Trophoblast cell (in vitro differentiated cells and primary cell): ENCODE results near the gene HS3ST3A1.
A peak's percentile ranks its signal among the peaks of the same experiment; 100 is the strongest.

Experiments used
- DNase-seq, 2 donors: peaks; one replicate each; pipeline ENCODE4 v3.0.0-alpha.2; 2016
- H2AFZ ChIP-seq: 2 replicates; pipeline ENCODE4 v1.6.1; 2013; ENCODE audit warnings: low read length, moderate library complexity, mild to moderate bottlenecking; ENCODE audit not compliant: insufficient read depth, poor library complexity
- H2AK5ac ChIP-seq: 2 replicates; pipeline ENCODE4 v1.6.1; 2013; ENCODE audit warnings: mild to moderate bottlenecking, low read length
- H2BK120ac ChIP-seq: 2 replicates; pipeline ENCODE4 v1.6.1; 2013; ENCODE audit warnings: low read length, mild to moderate bottlenecking, moderate library complexity; ENCODE audit not compliant: insufficient read depth, poor library complexity
- H2BK12ac ChIP-seq: 2 replicates; pipeline ENCODE4 v1.6.1; 2013; ENCODE audit warnings: mild to moderate bottlenecking, low read length, moderate library complexity
- H2BK5ac ChIP-seq: 2 replicates; pipeline ENCODE4 v1.6.1; 2013; ENCODE audit warnings: low read length, low read depth, moderate library complexity, mild to moderate bottlenecking; ENCODE audit not compliant: poor library complexity
- H3K14ac ChIP-seq: 2 replicates; pipeline ENCODE4 v1.6.1; 2013; ENCODE audit warnings: mild to moderate bottlenecking, low read length
- H3K18ac ChIP-seq: 2 replicates; pipeline ENCODE4 v1.6.1; 2013; ENCODE audit warnings: mild to moderate bottlenecking, low read length
- H3K23ac ChIP-seq: 2 replicates; pipeline ENCODE4 v1.6.1; 2013; ENCODE audit warnings: low read length
- H3K27ac ChIP-seq: 2 replicates; pipeline ENCODE4 v1.5.1; 2013; ENCODE audit warnings: low read depth, mild to moderate bottlenecking, inconsistent platforms, low read length, moderate library complexity
- H3K27me3 ChIP-seq: 2 replicates; pipeline ENCODE4 v1.6.1; 2013; ENCODE audit warnings: inconsistent platforms, mild to moderate bottlenecking, low read length, moderate library complexity; ENCODE audit not compliant: insufficient read depth
- H3K36me3 ChIP-seq, 2 experiments: 1 replicate in 1 of 2; 2 replicates in 1 of 2; pipeline ENCODE4 v1.6.1; 2013; ENCODE audit warnings: low read length in 2 of 2, mild to moderate bottlenecking in 2 of 2, moderate library complexity in 1 of 2; ENCODE audit not compliant: insufficient read depth in 2 of 2, control insufficient read depth in 1 of 2
- H3K4ac ChIP-seq: 2 replicates; pipeline ENCODE4 v1.6.1; 2013; ENCODE audit warnings: low read depth, mild to moderate bottlenecking, low read length, moderate library complexity
- H3K4me1 ChIP-seq, 2 experiments: 1 replicate in 1 of 2; 2 replicates in 1 of 2; pipeline ENCODE4 v1.6.1; 2013; ENCODE audit warnings: low read length in 2 of 2, mild to moderate bottlenecking in 2 of 2, moderate library complexity in 1 of 2; ENCODE audit not compliant: insufficient read depth in 2 of 2, control insufficient read depth in 1 of 2
- H3K4me2 ChIP-seq: 2 replicates; pipeline ENCODE4 v1.6.1; 2013; ENCODE audit warnings: inconsistent platforms, mild to moderate bottlenecking, low read length, moderate library complexity
- H3K4me3 ChIP-seq: 2 replicates; pipeline ENCODE4 v1.5.1; 2013; ENCODE audit warnings: mild to moderate bottlenecking, low read depth, low read length, inconsistent platforms
- H3K79me1 ChIP-seq: one replicate; pipeline ENCODE4 v1.6.1; 2013; ENCODE audit warnings: low read length
- H3K79me2 ChIP-seq: 2 replicates; pipeline ENCODE4 v1.6.1; 2013; ENCODE audit warnings: low read length, mild to moderate bottlenecking; ENCODE audit not compliant: control insufficient read depth, insufficient read depth, poor library complexity
- H3K9ac ChIP-seq: 2 replicates; pipeline ENCODE4 v1.6.1; 2013; ENCODE audit warnings: mild to moderate bottlenecking, low read length
- H3K9me3 ChIP-seq: 2 replicates; pipeline ENCODE4 v1.6.1; 2013; ENCODE audit warnings: low read depth, mild to moderate bottlenecking, control low read depth, inconsistent platforms, low read length; ENCODE audit not compliant: insufficient read depth
- H4K12ac ChIP-seq: 2 replicates; pipeline ENCODE4 v1.6.1; 2013; ENCODE audit warnings: low read depth, mild to moderate bottlenecking, low read length, moderate library complexity
- H4K8ac ChIP-seq: 2 replicates; pipeline ENCODE4 v1.6.1; 2013; ENCODE audit warnings: low read depth, mild to moderate bottlenecking, low read length, moderate library complexity
- H4K91ac ChIP-seq: one replicate; pipeline ENCODE4 v1.6.1; 2013; ENCODE audit warnings: low read depth, mild to moderate bottlenecking, low read length, moderate library complexity
- WGBS: extraction: QIAGEN DNeasy Blood & Tissue Kit; methylation state at CpG from one replicate; pipeline ENCODE4 v1.1.7; 2013; ENCODE audit warnings: missing lambda C conversion rate; ENCODE audit not compliant: insufficient read length, insufficient coverage; ENCODE audit errors: extremely low coverage; 5-methylcytosine and 5-hydroxymethylcytosine counted together

The HS3ST3A1 gene

DNA sequence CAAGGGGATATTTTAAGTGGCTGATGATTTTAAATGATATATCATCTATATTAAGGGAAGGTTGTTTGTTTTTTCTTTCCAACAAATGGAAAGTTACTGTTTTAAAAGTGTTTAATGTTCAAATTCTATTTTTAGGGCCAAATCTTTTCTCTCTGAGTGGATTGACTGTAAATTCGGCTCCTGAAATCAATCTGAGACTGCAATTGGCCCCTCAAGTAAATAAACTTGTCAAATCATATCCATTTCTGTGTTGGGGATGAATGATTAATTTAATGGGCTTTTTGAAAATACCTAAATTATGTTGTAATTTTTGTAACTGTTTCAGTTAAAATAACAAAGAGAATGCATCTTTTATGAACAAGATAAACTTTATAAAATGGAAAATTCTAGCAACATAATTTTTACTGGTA, 2.6 kb downstream of the HS3ST3A1 start:
- H3K4me2 ChIP-seq = no peak overlapping the region
- H3K27me3 ChIP-seq = peaks cover 9% of the 10 kb centered on the region
- no peak overlapping the region for H3K18ac ChIP-seq
- DNase-seq = no peak
- no peak overlapping the region for H2AFZ ChIP-seq
- H3K23ac ChIP-seq = no peak overlapping the region
- peaks cover 8% of the 10 kb centered on the region for H3K79me1 ChIP-seq
- H3K79me2 ChIP-seq = peaks cover 2% of the 10 kb centered on the region
- H3K14ac ChIP-seq = no peak overlapping the region
- no peak overlapping the region for H2BK120ac ChIP-seq
- H3K4ac ChIP-seq = no peak overlapping the region
- no CpG with 5 or more reads among the region's 1 CpG for WGBS
- no peak overlapping the region for H4K12ac ChIP-seq
- H3K4me3 ChIP-seq = no peak overlapping the region
- H3K4me1 ChIP-seq = peaks cover 4 to 14% of the 10 kb centered on the region in 2 experiments
- no peaks in the 10 kb centered on the region for H3K36me3 ChIP-seq
- H2BK5ac ChIP-seq = no peak overlapping the region
- H4K91ac ChIP-seq = no peak overlapping the region
- H4K8ac ChIP-seq = no peak overlapping the region
- H3K9me3 ChIP-seq = peaks cover 3% of the 10 kb centered on the region
- H3K27ac ChIP-seq = no peak overlapping the region
- no peak overlapping the region for H3K9ac ChIP-seq
- H2BK12ac ChIP-seq = no peak overlapping the region
- no peak overlapping the region for H2AK5ac ChIP-seq

DNA sequence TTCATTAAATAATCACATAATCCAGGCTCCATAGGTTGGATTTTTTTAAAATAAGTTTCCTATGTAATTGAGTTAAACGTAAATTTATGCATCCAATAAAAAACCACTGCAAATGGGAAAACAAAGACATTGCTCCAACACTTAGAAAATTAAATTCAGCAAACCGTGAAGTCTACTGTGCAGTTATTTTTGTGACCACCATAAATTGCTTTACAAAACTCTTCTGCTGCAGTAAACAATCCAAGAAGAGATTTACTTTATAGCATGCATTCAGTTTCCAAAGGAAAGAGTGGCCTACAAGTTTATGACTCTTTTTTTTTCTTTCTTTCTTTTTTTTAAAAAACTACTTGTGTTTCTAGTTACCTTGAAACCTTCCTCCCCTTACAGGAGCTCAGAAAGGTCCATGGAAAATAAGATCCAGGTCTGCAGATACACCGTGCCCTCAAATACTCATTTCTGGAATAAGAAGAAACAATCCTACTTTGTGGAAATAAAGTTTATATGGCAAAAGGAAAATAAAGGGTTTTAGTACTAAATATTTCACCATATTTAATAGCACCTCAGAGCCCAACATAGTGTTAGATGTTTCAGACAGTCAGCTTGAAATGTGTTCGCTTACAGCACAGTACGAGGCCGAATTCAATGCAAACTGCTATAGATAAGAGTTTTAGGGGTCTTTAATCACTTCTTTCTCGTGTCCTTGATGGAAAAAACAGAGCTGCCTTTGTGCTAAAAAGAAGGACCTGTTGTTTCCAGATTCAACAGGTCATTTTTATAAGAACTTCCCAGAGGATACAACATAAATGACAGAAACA, 3.2 kb downstream of the HS3ST3A1 start:
- Histone ChIP-seq H2BK120ac (no peak overlapping the region), H3K14ac (no peak overlapping the region), H3K27ac (no peak overlapping the region), H3K4ac (no peak overlapping the region), H3K27me3 (peaks cover 9% of the 10 kb centered on the region), H3K4me1 (peaks cover 4 to 15% of the 10 kb centered on the region in 2 experiments), H3K9ac (no peak overlapping the region), H2AK5ac (no peak overlapping the region), H3K4me3 (no peak overlapping the region), H3K36me3 (no peaks in the 10 kb centered on the region), H3K9me3 (peaks cover 3% of the 10 kb centered on the region), H2AFZ (no peak overlapping the region), H2BK12ac (no peak overlapping the region), H4K12ac (no peak overlapping the region), H3K79me2 (peaks cover 2% of the 10 kb centered on the region), H3K4me2 (no peak overlapping the region), H2BK5ac (no peak overlapping the region), H4K8ac (no peak overlapping the region), H3K23ac (no peak overlapping the region), H3K18ac (no peak overlapping the region), H4K91ac (no peak overlapping the region), H3K79me1 (peaks cover 8% of the 10 kb centered on the region)
- no CpG with 5 or more reads among the region's 7 CpGs for WGBS
- DNase-seq = no peak

GRCh38 chr17:13597723-13598347, 3.9 kb downstream of the HS3ST3A1 start:
- H3K18ac ChIP-seq = no peak overlapping the region
- H4K91ac ChIP-seq = no peak overlapping the region
- WGBS = no CpG with 5 or more reads among the region's 3 CpGs

DNA sequence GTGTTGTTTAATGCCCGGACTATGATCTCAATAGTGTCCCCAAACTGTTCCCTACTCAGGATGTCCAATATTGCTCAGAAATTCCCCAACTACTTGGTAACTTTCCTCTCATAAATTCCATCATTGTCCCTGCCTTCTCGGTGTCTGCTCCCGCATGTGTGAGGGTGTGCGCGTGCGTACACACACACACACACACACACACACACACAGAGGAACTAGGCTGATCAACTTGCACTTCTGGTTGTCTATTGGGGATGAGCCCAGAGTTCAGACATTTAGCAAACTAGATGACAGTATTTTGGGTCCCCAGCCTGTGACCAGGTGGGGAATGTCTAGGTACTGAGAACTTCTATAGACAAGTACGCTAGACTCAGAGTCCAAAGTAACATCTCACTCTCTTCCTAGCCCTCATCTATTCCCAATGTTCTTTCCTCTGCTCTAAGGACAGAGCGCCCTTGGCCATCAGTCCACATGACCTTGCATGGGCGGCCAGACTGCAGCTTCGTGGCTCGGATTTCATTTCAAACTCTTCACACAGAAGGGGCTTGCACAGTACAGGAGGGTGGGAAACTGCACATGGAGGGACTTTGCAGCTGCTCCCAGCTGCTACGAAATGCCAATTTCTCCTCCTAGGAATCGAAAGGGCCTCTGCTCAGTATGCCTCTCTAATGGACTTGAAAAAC, 5.3 kb downstream of the HS3ST3A1 start:
- H4K8ac ChIP-seq = no peak overlapping the region
- H3K79me2 ChIP-seq = no peaks in the 10 kb centered on the region
- peaks cover 4 to 15% of the 10 kb centered on the region in 2 experiments for H3K4me1 ChIP-seq
- H4K91ac ChIP-seq = no peak overlapping the region
- H3K79me1 ChIP-seq = peaks cover 3% of the 10 kb centered on the region
- no peak overlapping the region for H3K18ac ChIP-seq
- no peaks in the 10 kb centered on the region for H3K36me3 ChIP-seq
- H2AFZ ChIP-seq = no peak overlapping the region
- peaks cover 9% of the 10 kb centered on the region for H3K27me3 ChIP-seq
- no peak overlapping the region for H2BK5ac ChIP-seq
- H3K14ac ChIP-seq = no peak overlapping the region
- peaks cover 3% of the 10 kb centered on the region for H3K9me3 ChIP-seq
- H3K4me2 ChIP-seq = no peak overlapping the region
- H3K23ac ChIP-seq = no peak overlapping the region
- no peak overlapping the region for H2AK5ac ChIP-seq
- no peak overlapping the region for H3K4me3 ChIP-seq
- no peak overlapping the region for H3K27ac ChIP-seq
- no peak overlapping the region for H2BK12ac ChIP-seq
- H3K9ac ChIP-seq = no peak overlapping the region
- H2BK120ac ChIP-seq = no peak overlapping the region
- no peak for DNase-seq
- H3K4ac ChIP-seq = no peak overlapping the region
- WGBS = no CpG with 5 or more reads among the region's 13 CpGs
- H4K12ac ChIP-seq = no peak overlapping the region

More at GRCh38 chr17:13597723-13598347, 3.9 kb downstream of the HS3ST3A1 start:
- Histone ChIP-seq H2AFZ (no peak overlapping the region), H3K14ac (no peak overlapping the region), H3K23ac (no peak overlapping the region), H2BK120ac (no peak overlapping the region), H3K79me2 (peaks cover 2% of the 10 kb centered on the region), H2BK12ac (no peak overlapping the region), H2BK5ac (no peak overlapping the region), H3K27me3 (peaks cover 9% of the 10 kb centered on the region), H3K4me2 (no peak overlapping the region), H4K8ac (no peak overlapping the region), H3K36me3 (no peaks in the 10 kb centered on the region), H3K79me1 (peaks cover 8% of the 10 kb centered on the region), H3K4me1 (peaks cover 4 to 15% of the 10 kb centered on the region in 2 experiments), H3K4ac (no peak overlapping the region), H3K27ac (no peak overlapping the region), H2AK5ac (no peak overlapping the region), H4K12ac (no peak overlapping the region), H3K9me3 (peaks cover 3% of the 10 kb centered on the region), H3K4me3 (no peak overlapping the region), H3K9ac (no peak overlapping the region)
- DNase-seq = peak; percentile 39 to 65
